HG03045 (cell line): ENCODE measurements around the gene IL16.
"Not testable (repeated sequence)": the region's sequence is repeated elsewhere in the genome, so short reads cannot be mapped to it uniquely, and the experiment has no call there.

Experiments
- ATAC-seq: cut with Tn5 transposase; IDR thresholded peaks from one replicate; pipeline ENCODE4 v1.9.1; 2021; ENCODE audit warnings: mild to moderate bottlenecking, moderate library complexity; ENCODE audit not compliant: unreplicated experiment

Gene IL16

GRCh38 chr15:81199031-81199779 is 2.5 kb downstream of the IL16 start:
- no peak for ATAC-seq

GRCh38 chr15:81206018-81206417 is 9.3 kb downstream of the IL16 start:
- ATAC-seq = no peak

GRCh38 chr15:81207987-81208386 is 11.3 kb downstream of the IL16 start:
- not testable (repeated sequence) for ATAC-seq

DNA sequence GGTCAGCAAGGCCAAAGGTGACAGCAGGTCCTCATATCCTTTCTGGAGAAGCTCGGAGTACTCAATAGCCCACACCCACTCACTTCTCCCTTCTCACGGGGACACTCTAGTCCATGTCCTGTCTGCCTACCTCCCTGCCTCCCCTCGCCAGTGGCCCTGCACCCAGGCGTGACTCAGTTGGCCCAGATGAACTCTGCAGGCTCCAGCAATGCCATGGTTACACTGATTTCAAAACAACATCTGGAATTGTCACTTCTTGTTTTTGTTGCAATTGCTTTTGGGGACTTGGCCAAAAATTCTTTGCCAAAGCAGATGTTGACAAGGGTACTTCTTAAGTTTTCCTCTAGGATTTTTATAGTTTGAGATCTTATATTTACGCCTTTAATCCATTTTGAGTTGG is 13.0 kb downstream of the IL16 start:
- no peak for ATAC-seq

GRCh38 chr15:81211376-81211775 is 14.7 kb downstream of the IL16 start:
- ATAC-seq = no peak

DNA sequence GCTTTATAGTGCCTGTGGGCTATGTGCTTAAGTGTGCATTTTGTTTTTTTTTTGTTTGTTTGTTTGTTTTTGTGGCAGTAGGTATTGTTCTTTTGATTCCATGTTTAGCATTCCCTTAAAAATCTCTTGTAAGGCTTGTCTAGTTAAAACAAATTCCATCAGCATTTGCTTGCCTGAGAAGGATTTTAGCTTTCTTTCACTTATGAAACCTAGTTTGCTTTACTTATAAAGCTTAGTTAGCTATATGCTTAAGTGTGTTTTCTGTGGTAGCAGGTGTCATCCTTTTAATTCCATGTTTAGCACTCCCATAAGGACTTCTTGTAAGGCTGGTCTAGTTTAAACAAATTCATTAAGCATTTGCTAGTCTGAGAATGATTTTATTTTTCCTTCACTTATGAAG is 17.3 kb downstream of the IL16 start:
- ATAC-seq = no peak

DNA sequence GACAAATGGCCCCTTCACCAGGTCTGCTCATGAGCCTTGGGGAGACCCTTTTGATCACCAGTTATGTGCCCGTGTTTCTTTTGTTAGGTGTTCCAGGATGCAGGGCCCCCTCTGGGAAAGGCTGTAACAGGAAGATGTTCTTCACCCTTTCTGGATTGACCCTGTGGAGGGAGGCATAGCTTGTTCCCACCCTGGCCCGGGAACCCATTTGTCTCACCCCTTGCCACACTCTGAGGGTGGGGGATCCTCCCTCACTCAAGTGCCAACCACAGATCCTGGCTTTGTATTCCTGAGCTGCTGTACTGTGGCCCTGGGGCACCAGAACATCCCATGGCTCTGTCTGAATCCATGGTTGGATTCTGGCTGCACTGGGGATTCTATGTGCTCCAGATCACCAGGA is 18.9 kb downstream of the IL16 start:
- no peak for ATAC-seq

DNA sequence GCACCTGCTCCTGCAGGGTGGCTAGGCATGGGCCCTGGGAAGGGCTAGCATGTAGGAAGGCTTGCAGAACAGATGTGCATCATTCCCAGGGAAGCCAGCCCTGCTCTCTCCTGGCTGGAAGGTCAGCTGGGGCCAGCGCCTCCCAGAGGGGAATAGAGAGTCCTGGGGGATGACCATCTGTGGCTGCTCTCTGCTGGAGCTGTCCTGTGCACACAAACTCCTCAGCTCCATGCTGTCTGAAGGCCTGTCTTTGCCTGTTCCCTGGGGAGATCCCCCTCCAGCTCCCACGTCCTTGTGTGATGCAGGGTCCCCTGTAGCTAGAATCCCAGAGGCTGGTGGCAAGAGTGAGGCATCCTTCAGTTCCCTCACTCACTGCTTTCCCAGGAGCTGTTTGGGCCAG is 19.3 kb downstream of the IL16 start:
- ATAC-seq = no peak

DNA sequence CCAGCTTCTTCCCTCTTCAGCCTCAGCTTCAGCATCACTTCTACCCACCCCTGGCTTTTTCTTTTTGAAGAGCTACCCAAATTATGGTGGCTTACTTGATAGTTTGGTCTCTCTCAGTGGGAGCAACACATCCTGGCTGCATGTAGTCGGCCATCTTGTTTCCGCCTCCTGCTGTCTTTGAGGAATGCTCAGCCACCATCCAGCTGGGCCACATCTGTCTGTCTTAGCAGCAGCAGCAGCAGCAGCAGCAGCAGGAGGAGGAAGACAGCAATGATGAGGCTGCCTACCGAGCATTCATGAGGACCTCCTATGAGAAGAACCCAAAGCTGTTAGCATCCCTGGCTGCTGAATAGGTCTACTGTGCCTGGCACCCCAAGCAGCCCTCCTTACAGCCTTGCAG is 19.7 kb downstream of the IL16 start:
- no peak for ATAC-seq

DNA sequence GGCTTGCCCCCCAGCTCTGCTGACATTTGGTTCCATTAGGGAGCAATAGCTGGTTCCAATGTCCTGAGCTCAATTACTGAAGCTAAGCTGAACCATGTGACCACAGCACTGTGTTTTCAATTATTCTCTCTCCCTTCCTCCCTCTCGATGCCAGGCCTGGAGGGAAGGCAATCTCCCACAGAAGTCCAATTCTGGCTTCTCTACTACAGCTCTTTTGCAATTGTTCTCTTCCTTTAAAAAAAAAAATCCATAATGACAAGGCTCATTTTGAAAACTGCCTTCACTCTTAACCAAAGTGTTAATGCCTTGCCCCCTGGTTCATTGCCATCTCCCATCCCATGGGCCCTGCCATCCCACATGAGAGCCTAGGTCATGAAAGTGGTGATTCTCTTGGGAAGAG is 24.8 kb downstream of the IL16 start:
- ATAC-seq = no peak

GRCh38 chr15:81222007-81222406 is 25.3 kb downstream of the IL16 start:
- no peak for ATAC-seq

- no peak for ATAC-seq
Observed at GRCh38 chr15:81223346-81223971, 26.8 kb downstream of the IL16 start.

DNA sequence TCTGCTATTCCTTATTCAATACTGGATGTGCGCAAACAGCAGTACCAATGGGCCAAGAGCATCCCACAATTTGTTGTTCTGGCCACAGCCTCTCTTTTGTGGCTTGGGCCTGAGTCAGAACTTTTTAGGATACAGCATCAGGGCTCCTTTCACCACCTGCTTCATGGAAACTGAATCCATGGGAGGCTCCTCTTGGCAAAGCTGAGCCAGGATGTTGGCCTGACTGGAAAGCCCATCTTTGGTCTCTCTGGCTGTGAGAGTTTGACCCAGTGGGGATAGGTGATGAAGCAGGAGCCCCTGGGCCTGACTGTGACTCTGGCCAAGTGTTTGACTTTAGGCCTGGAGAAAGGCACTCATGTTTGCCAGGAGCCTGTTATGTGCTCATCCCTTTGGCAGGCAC is 27.6 kb downstream of the IL16 start:
- ATAC-seq = no peak

DNA sequence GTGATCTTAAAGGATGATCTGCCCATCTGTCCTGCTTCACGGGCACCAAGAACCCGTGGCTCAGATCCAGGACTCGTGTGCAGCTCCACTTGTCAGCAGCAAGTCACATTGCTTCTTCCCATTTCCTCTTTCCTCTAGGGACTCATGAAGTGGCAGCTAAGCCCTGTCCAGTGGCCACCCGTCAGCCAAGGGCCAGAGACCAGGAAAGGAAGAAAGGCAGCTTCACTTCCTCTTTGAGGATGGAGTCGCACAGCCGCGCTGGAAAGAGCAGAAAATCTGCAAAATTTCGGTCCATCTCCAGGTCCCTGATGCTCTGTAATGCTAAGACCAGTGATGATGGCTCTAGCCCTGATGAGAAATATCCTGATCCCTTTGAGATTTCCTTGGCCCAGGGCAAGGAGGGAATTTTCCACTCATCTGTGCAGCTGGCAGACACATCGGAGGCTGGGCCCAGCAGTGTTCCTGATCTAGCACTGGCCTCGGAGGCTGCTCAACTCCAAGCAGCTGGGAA is 28.5 kb downstream of the IL16 start:
- no peak for ATAC-seq

DNA sequence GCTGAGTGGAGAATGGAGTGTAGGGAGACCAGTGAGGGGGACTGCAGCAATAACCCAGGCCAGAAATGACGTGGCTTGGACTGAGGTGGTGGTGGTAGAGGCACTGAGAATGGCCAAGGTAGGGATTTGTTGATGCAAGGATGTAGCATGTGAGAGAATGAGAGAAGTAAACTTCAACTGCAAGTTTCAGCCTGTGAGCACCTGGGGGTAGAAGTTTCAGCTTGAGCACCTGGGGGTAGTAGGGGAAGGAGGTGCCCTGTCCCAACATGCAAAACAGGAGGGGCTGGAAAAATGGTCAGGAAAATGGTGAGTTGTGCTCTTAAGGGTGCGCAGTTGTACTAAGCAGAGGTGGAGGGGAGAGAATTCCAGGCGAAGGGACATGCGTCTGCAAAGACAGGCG is 31.0 kb downstream of the IL16 start:
- no peak for ATAC-seq

DNA sequence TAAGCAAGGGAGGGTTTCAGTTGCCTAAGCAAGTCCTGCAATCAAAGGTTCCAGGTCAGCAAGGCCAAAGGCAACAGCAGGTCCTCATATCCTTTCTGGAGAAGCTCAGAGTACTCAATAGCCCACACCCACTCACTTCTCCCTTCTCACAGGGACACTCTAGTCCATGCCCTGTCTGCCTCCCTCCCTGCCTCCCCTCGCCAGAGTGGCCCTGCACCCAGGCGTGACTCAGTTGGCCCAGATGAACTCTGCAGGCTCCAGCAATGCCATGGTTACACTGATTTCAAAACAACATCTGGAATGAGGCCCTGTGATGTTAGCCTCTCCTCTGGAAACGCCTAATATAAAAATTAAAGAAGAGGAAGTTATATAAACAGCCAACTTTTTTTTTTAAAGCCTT is 32.9 kb downstream of the IL16 start:
- no peak for ATAC-seq

GRCh38 chr15:81235276-81236123 is 38.8 kb downstream of the IL16 start:
- ATAC-seq = no peak

DNA sequence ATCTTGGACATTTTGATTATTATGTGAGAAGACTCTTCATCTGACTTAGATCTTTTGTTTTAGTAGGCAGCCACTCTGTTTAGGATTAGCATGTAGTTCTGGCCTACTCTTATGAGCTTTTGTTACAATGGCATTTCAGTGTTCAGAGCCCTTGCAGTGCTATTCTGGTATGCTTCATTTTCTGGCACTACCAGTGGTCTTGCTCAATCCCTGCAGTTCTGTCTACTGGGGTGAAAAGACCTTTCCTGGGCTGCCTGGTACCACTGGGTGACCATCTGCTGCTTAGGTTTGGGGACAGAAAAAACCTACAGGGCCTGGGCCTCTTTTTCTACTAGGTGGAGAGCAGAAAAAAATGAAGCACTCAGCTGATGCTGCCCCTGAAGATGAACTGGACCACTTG is 42.5 kb downstream of the IL16 start:
- no peak for ATAC-seq

GRCh38 chr15:81242778-81243177 is 46.1 kb downstream of the IL16 start:
- no peak for ATAC-seq

GRCh38 chr15:81244306-81244705 is 47.6 kb downstream of the IL16 start:
- no peak for ATAC-seq

- ATAC-seq = no peak
Observed at GRCh38 chr15:81253846-81254245, 57.2 kb downstream of the IL16 start.
